Nephron (organoid): ENCODE measurements around the gene SETDB1.

Experiments
- H3K27ac Mint-ChIP-seq, 3 experiments: 2 replicates each; pipeline ENCODE4 v1.8.0; 2020; ENCODE audit warnings: mixed read lengths in 3 of 3, mild to moderate bottlenecking in 2 of 3, moderate library complexity in 1 of 3
- H3K27me3 Mint-ChIP-seq: 2 replicates; pipeline ENCODE4 v1.8.0; 2021; ENCODE audit warnings: low read depth, mild to moderate bottlenecking, moderate library complexity, mixed read lengths
- H3K36me3 Mint-ChIP-seq: 2 replicates; pipeline ENCODE4 v1.8.0; 2020; ENCODE audit warnings: low read depth, mixed read lengths
- H3K4me1 Mint-ChIP-seq: 2 replicates; pipeline ENCODE4 v1.8.0; 2020; ENCODE audit warnings: mixed read lengths
- H3K4me3 Mint-ChIP-seq, 3 experiments: 2 replicates each; pipeline ENCODE4 v1.8.0; 2020; ENCODE audit warnings: mild to moderate bottlenecking in 3 of 3, mixed read lengths in 3 of 3, moderate library complexity in 2 of 3
- H3K9me3 Mint-ChIP-seq: 2 replicates; pipeline ENCODE4 v1.8.0; 2020; ENCODE audit warnings: mixed read lengths
- CTCF ChIP-seq, 3 experiments: fragments of 200-600 bp; sonication (generic); IDR thresholded peaks; one replicate each; pipeline ENCODE4 v1.5.0; 2021; ENCODE audit warnings: antibody characterized with exemption in 3 of 3; ENCODE audit not compliant: unreplicated experiment in 3 of 3

SETDB1 gene

GRCh38 chr1:150974580-150975478, 48.7 kb downstream of the SETDB1 start, which contains the start of gene CERS2:
CERS2 (minus strand) TSS chr1:150974835; CDS start chr1:150969090, 5,745 bp downstream.
- peaks cover 7% of the 10 kb centered on the region for H3K27me3 Mint-ChIP-seq
- H3K4me3 Mint-ChIP-seq: peak within 1 kb of the TSS; percentile 88 to 90 (median 90)
- peaks cover 47% of the 10 kb centered on the region for H3K4me1 Mint-ChIP-seq
- peak within 1 kb of the TSS; percentile 88 to 93 (median 92) for H3K27ac Mint-ChIP-seq
- H3K36me3 Mint-ChIP-seq: no peaks in the 10 kb centered on the region
- H3K9me3 Mint-ChIP-seq: no peaks in the 10 kb centered on the region
- no peak for TF ChIP-seq CTCF (IDR thresholded peaks at IDR 0.05; ENCODE audit: unreplicated experiment in 3 of 3)

DNA sequence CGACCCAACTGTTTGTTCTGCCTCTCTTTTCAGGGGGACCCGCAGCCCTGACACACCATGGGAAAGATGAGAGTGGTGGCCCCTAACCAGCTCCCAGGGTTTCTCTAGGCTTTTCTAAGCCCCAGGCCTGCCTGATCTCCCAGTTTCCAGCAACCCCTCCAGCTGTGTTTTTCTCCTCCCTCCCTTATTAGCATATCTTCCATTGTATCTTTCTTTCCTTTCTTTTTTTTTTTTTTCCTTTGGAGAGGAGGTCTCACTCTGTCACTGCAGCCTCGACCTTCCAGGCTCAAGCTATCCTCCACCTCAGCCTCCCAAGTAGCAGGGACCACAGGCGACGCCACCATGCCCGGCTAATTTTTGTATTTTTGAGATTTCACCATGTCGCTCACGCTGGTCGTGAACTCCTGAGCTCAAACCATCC, 50.2 kb downstream of the SETDB1 start:
- Mint-ChIP-seq H3K9me3 (no peaks in the 10 kb centered on the region), H3K27me3 (peaks cover 7% of the 10 kb centered on the region), H3K4me3 (peak overlapping the region; percentile 63 to 81 (median 75)), H3K27ac (peak overlapping the region; percentile 55 to 86 (median 69)), H3K36me3 (no peaks in the 10 kb centered on the region), H3K4me1 (peaks cover 38% of the 10 kb centered on the region)
- TF ChIP-seq CTCF (IDR thresholded peaks at IDR 0.05; ENCODE audit: unreplicated experiment in 3 of 3): no peak

GRCh38 chr1:150976879-150977694, 50.9 kb downstream of the SETDB1 start:
- Mint-ChIP-seq H3K27me3 (peaks cover 7% of the 10 kb centered on the region), H3K9me3 (no peaks in the 10 kb centered on the region), H3K27ac (peak overlapping the region; percentile 69 to 86 (median 71)), H3K4me1 (peaks cover 38% of the 10 kb centered on the region), H3K36me3 (no peaks in the 10 kb centered on the region), H3K4me3 (peak overlapping the region; percentile 63 to 81 (median 75))
- no peak for TF ChIP-seq CTCF (IDR thresholded peaks at IDR 0.05; ENCODE audit: unreplicated experiment in 3 of 3)

DNA sequence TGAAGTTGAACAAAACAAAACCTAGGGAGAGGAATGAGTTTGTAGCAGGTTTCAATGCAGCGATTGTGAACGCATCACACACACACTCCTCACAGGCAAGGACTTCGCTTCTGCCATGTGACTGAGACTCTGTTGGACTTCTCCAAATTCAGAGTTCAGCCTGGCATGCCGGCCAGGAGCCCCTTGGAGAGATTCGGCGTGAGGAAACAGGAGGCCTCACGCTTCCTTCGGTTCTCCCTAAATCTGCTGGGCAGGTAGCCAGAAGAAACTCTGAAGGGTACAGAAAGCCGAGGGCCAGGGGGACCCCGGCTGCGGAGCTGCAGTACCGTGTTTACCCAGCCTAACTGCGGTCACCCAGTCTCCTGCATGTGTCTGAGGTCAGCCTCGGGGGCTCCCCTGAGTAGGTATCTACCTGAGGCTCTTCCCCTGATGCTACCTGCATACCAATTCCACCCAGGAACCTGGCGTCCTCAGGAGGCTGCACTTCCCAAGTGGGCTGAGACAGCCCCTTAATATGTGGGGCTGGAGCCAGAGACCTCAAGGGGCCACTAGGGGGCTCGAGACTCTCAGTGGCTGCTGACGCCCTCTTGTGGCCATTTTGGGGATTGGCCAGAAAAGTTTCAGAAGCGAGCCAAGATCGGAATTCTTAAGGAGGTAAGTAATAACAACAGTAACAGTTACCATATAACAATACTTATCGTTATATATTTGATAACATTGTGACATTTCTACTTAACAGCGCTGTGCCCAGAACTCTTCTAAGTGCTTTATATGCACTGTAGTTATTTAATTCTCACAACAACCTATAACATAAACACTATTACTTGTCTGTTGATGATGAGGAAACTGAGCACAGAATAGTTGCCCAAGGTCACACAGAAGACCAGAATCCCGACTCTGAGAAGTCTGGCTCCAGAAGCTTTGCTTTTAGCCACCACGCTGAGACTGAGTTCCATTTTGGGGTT, 53.2 kb downstream of the SETDB1 start:
- Mint-ChIP-seq H3K27ac (peak overlapping the region in 2 of 3 experiments; percentile 43 to 62), H3K36me3 (no peaks in the 10 kb centered on the region), H3K9me3 (no peaks in the 10 kb centered on the region), H3K4me1 (peaks cover 25% of the 10 kb centered on the region), H3K27me3 (peaks cover 12% of the 10 kb centered on the region), H3K4me3 (peak overlapping the region; percentile 29 to 56 (median 52))
- peak; percentile 100 for TF ChIP-seq CTCF (IDR thresholded peaks at IDR 0.05; ENCODE audit: unreplicated experiment in 3 of 3)

DNA sequence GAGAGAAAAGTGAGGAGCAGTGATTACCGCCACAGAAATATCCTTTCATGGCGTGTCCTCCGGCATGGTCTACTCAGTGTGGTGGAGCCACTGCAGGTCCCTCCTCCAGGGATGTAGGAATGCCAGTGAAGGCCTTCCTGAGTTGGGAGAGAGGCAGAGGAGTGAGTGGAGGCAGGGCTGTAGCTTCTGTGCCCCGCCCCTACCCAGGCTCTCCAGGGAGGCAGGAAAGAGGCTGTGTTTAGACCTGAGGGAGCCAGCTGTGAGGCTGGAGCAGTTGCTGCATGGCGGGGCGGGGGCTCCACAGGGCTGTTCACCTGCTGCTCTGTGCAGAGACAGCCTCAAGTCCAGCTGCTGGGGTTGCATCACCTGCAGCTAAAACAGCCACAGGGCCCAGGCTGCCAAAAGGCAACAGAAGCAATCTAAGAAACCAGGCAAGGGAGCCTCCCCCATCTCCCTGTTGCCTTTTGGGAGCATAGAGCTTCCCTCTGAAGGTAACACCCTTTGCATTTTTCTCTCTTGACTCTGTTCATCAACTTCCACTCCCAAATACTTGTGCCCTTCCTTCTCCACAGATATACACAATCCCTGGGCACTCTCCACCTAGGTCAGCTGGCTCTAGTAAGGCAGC, 55.1 kb downstream of the SETDB1 start:
- no peak for TF ChIP-seq CTCF (IDR thresholded peaks at IDR 0.05; ENCODE audit: unreplicated experiment in 3 of 3)

More for the DNA sequence above, 55.1 kb downstream of the SETDB1 start:
- Mint-ChIP-seq H3K27me3 (peaks cover 12% of the 10 kb centered on the region), H3K4me1 (peaks cover 25% of the 10 kb centered on the region), H3K36me3 (no peaks in the 10 kb centered on the region), H3K4me3 (no peak overlapping the region), H3K27ac (peak overlapping the region in 2 of 3 experiments; percentile 60 to 88), H3K9me3 (no peaks in the 10 kb centered on the region)
